Sigmoid colon (tissue), 7 donors: ENCODE measurements around the gene DOCK9. TPM values are rescaled to one million over a fixed set of nuclear protein-coding genes. Genes with fewer than 3 reads are reported as not detected.

Experiments
- DNase-seq: peaks from one replicate; pipeline ENCODE4 v3.0.0-alpha.2; 2019
- H3K27ac ChIP-seq, 4 donors: fragments of 200-600 bp; sonication (generic); one replicate each; pipeline ENCODE4 v1.5.1; 2016 to 2019; ENCODE audit warnings: mild to moderate bottlenecking in 1 of 4
- H3K27me3 ChIP-seq, 3 donors: fragments of 200-600 bp; sonication (generic); one replicate each; pipeline ENCODE4 v1.5.1; 2019; ENCODE audit warnings: mild to moderate bottlenecking in 1 of 3
- H3K36me3 ChIP-seq, 4 donors: fragments of 200-600 bp; sonication (generic); one replicate each; pipeline ENCODE4 v1.5.1; 2016 to 2019
- H3K4me1 ChIP-seq, 4 donors: fragments of 200-600 bp; sonication (generic); one replicate each; pipeline ENCODE4 v1.5.1; 2017 to 2019
- H3K4me3 ChIP-seq, 4 donors: fragments of 200-600 bp; sonication (generic); one replicate each; pipeline ENCODE4 v1.5.1; 2017 to 2019; ENCODE audit warnings: mild to moderate bottlenecking in 2 of 4, moderate library complexity in 1 of 4
- H3K9me3 ChIP-seq, 4 donors: fragments of 200-600 bp in 3 of 4; sonication (generic) in 3 of 4; one replicate each; pipeline versions ENCODE4 v1.5.1 to v1.6.1; 2013 to 2019
- EP300 ChIP-seq, 4 donors: sonication (generic); formaldehyde crosslinking; IDR thresholded peaks; one replicate each; pipeline ENCODE4 v1.6.1; 2017; ENCODE audit warnings: antibody characterized with exemption in 4 of 4
- POLR2A ChIP-seq, 2 donors: fragments of 450-650 bp; IDR thresholded peaks; one replicate each; pipeline ENCODE4 v1.6.1; 2016; ENCODE audit warnings: antibody characterized with exemption in 2 of 2, mild to moderate bottlenecking in 2 of 2, moderate library complexity in 2 of 2
- POLR2AphosphoS5 ChIP-seq, 4 donors: sonication (generic); formaldehyde crosslinking; IDR thresholded peaks; one replicate each; pipeline ENCODE4 v1.6.1; 2017; ENCODE audit warnings: antibody characterized with exemption in 4 of 4
- WGBS, 2 donors: extraction: QIAGEN DNeasy Blood & Tissue Kit; methylation state at CpG; one replicate each; pipeline ENCODE4 v1.1.7; 2013; 5-methylcytosine and 5-hydroxymethylcytosine counted together
- intact Hi-C: fragments of 100-400 bp; cut with DNase I; formaldehyde crosslinking; loops from one replicate; pipeline ENCODE4 v1.15.1; 2023
- polyA plus RNA-seq, 3 donors: library from polyadenylated mRNA; stranded (reverse); fragments of 200-250 nt; gene quantifications; one replicate each; pipeline ENCODE4 v1.2.3, GENCODE V29; 2013
- total RNA-seq, 4 donors: library from RNA; depleted of rRNA; stranded (reverse); fragments of >200 nt; gene quantifications; one replicate each; pipeline ENCODE4 v1.1.0, GENCODE V29; 2016
- TF ChIP-seq, protein P1 (sequence below), 4 experiments: fragments of 450-650 bp in 3 of 4; fragments of 200-600 bp in 1 of 4; IDR thresholded peaks; one replicate each; pipeline ENCODE4 v1.5.1; 2016 to 2019; ENCODE audit warnings: antibody characterized with exemption in 4 of 4, mild to moderate bottlenecking in 3 of 4, moderate library complexity in 2 of 4
- donor health status: healthy with polysubstance abuse.
- donor health status: Bipolar disorder and iron deficiency.
- donor health status: healthy.

Gene DOCK9
- total and polyA plus RNA-seq, 7 donors: 10.8 to 126 (median 60.4) TPM

DNA sequence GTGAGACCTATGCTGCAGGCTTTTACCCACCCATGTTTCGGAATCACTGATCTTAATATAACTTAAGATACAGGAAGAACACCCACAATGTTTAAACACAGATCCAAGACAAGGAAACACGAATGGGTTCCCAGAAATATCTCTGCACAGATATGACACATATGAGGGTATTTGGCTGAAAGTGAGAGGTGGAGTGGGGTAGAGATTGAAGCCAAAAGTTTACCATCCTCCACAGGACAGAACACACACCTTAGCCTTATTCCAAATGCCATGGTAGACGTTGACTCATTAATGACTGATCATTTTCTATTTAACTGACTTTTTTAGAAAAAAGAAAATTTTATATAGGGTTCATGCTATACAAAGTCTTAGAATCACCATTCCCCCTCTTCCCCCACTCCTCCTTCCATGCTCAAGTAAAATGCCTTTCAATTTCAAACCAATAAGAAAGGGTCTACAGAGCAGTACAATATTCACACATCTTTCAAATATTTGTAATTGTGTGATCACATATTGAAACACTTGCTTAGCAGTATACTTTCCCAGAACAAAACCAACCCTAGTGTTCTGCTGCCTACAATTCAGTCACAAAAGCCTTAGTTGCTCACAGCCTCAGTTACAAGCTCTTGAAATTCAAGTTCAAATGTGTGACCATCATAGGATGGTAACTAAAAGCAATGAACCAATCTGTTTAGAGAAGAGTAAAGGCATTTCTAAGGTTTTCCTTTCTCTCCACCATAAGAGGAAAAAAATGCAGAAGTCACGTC lies 11.8 kb upstream of the DOCK9 start:
- Histone ChIP-seq H3K4me1 (peaks cover 0 to 12% (median 0%) of the 10 kb centered on the region in 4 donors), H3K4me3 (no peak overlapping the region), H3K27me3 (no peaks in the 10 kb centered on the region), H3K27ac (no peak overlapping the region), H3K36me3 (no peaks in the 10 kb centered on the region), H3K9me3 (no peaks in the 10 kb centered on the region)
- no peak for DNase-seq
- TF ChIP-seq, protein P1, sequence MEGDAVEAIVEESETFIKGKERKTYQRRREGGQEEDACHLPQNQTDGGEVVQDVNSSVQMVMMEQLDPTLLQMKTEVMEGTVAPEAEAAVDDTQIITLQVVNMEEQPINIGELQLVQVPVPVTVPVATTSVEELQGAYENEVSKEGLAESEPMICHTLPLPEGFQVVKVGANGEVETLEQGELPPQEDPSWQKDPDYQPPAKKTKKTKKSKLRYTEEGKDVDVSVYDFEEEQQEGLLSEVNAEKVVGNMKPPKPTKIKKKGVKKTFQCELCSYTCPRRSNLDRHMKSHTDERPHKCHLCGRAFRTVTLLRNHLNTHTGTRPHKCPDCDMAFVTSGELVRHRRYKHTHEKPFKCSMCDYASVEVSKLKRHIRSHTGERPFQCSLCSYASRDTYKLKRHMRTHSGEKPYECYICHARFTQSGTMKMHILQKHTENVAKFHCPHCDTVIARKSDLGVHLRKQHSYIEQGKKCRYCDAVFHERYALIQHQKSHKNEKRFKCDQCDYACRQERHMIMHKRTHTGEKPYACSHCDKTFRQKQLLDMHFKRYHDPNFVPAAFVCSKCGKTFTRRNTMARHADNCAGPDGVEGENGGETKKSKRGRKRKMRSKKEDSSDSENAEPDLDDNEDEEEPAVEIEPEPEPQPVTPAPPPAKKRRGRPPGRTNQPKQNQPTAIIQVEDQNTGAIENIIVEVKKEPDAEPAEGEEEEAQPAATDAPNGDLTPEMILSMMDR (IDR thresholded peaks at IDR 0.05): no peak
- TF ChIP-seq POLR2AphosphoS5 (IDR thresholded peaks at IDR 0.05) (no peak), EP300 (IDR thresholded peaks at IDR 0.05) (no peak), POLR2A (IDR thresholded peaks at IDR 0.05) (no peak)
- intact Hi-C loops: no loop called here
- WGBS, 2 donors: 89 to 90% methylated on average over 4 of the region's 4 CpGs

DNA sequence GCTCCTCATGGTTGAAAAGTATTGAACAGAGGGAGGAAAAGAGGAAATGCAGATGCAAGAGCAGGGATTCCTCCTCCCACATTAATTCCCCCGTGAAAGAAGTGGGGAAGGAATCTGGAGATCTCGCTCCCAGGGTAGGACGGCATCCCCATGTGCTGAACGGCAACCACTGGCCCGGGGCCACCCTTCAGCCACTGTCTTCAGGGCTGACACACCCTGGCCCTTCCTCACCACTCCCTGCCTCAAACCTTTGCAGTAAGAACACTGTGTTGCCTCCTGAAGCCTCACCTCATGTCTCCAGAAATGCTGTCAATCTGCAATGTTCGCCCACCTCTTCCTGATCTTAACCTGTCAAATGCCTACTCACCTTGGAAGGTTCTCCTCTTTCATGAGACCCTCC lies 10.9 kb upstream of the DOCK9 start:
- WGBS, 2 donors: 66 to 87% methylated on average over 6 of the region's 6 CpGs
- H3K4me1 ChIP-seq: peaks cover 0 to 12% (median 0%) of the 10 kb centered on the region in 4 donors
- no peak overlapping the region for H3K27ac ChIP-seq
- TF ChIP-seq POLR2AphosphoS5 (IDR thresholded peaks at IDR 0.05): no peak
- TF ChIP-seq EP300 (IDR thresholded peaks at IDR 0.05): no peak
- TF ChIP-seq POLR2A (IDR thresholded peaks at IDR 0.05): no peak
- TF ChIP-seq, protein P1 (IDR thresholded peaks at IDR 0.05): no peak
- no peaks in the 10 kb centered on the region for H3K36me3 ChIP-seq
- intact Hi-C loops: no loop called here
- no peak for DNase-seq
- H3K4me3 ChIP-seq: no peak overlapping the region
- H3K9me3 ChIP-seq: no peaks in the 10 kb centered on the region
- no peaks in the 10 kb centered on the region for H3K27me3 ChIP-seq

- Histone ChIP-seq H3K27me3 (no peaks in the 10 kb centered on the region), H3K9me3 (no peaks in the 10 kb centered on the region), H3K36me3 (no peaks in the 10 kb centered on the region), H3K4me1 (peaks cover 0 to 12% (median 0%) of the 10 kb centered on the region in 4 donors), H3K27ac (no peak overlapping the region), H3K4me3 (no peak overlapping the region)
- no peak for DNase-seq
- 74 to 80% methylated on average over 5 of the region's 5 CpGs for WGBS, 2 donors
- TF ChIP-seq POLR2A (IDR thresholded peaks at IDR 0.05): no peak
- TF ChIP-seq, protein P1 (IDR thresholded peaks at IDR 0.05): no peak
- TF ChIP-seq EP300 (IDR thresholded peaks at IDR 0.05): no peak
- TF ChIP-seq POLR2AphosphoS5 (IDR thresholded peaks at IDR 0.05): no peak
- intact Hi-C loops: no loop called here
Measured at GRCh38 chr13:98988277-98988676, 10.4 kb upstream of the DOCK9 start.

GRCh38 chr13:98987275-98987674 lies 9.4 kb upstream of the DOCK9 start:
- TF ChIP-seq, protein P1 (IDR thresholded peaks at IDR 0.05): no peak
- no peak for TF ChIP-seq EP300 (IDR thresholded peaks at IDR 0.05)
- H3K4me1 ChIP-seq: peaks cover 0 to 12% (median 0%) of the 10 kb centered on the region in 4 donors
- intact Hi-C loops: no loop called here
- no peaks in the 10 kb centered on the region for H3K9me3 ChIP-seq
- 65 to 68% methylated on average over 6 of the region's 6 CpGs for WGBS, 2 donors
- no peak overlapping the region for H3K4me3 ChIP-seq
- H3K27me3 ChIP-seq: no peaks in the 10 kb centered on the region
- no peak for DNase-seq
- H3K36me3 ChIP-seq: no peaks in the 10 kb centered on the region
- H3K27ac ChIP-seq: no peak overlapping the region
